HepG2 (cell line): ENCODE results near the gene IRF6. TPM values are rescaled to one million over a fixed set of nuclear protein-coding genes. Genes with fewer than 3 reads are reported as not detected.

Experiments
- ARID3A ChIP-seq: IDR thresholded peaks from 2 replicates; pipeline ENCODE4 v1.6.1; 2012; ENCODE audit warnings: low read depth, low read length, improper control_type of control experiment
- DBP ChIP-seq: sonication (generic); formaldehyde crosslinking; IDR thresholded peaks from 2 replicates; pipeline ENCODE4 v1.4.0; 2020; ENCODE audit warnings: missing genetic modification reagents; ENCODE audit errors: not compliant biosample characterization
- EHMT2 ChIP-seq: fragments of 200-600 bp; sonication (generic); IDR thresholded peaks from 2 replicates; pipeline ENCODE4 v1.7.0; 2017; ENCODE audit warnings: antibody characterized with exemption, low read depth, low read length, borderline replicate concordance
- FOXA3 ChIP-seq: IDR thresholded peaks from 2 replicates; pipeline ENCODE4 v1.6.1; 2016; ENCODE audit warnings: missing genetic modification reagents, missing compliant biosample characterization
- MNT ChIP-seq: fragments of 450-650 bp; IDR thresholded peaks from 2 replicates; pipeline ENCODE4 v1.6.1; 2016
- NFIC ChIP-seq: IDR thresholded peaks from 2 replicates; pipeline ENCODE4 v1.6.1; 2012; ENCODE audit warnings: mild to moderate bottlenecking, low read length, inconsistent platforms
- NFKBIZ ChIP-seq: IDR thresholded peaks from 2 replicates; pipeline ENCODE4 v1.6.1; 2018; ENCODE audit warnings: missing genetic modification reagents, missing compliant biosample characterization
- PHF8 ChIP-seq: sonication (generic); formaldehyde crosslinking; IDR thresholded peaks from 2 replicates; pipeline ENCODE4 v1.5.0; 2020; ENCODE audit warnings: missing genetic modification reagents
- RAD21 ChIP-seq: fragments of 450-650 bp; formaldehyde crosslinking; IDR thresholded peaks from 2 replicates; pipeline ENCODE4 v1.5.0; 2020; ENCODE audit warnings: mild to moderate bottlenecking
- RARG ChIP-seq: sonication (generic); formaldehyde crosslinking; IDR thresholded peaks from 2 replicates; pipeline ENCODE4 v1.4.0; 2020; ENCODE audit warnings: low read depth, mild to moderate bottlenecking, missing genetic modification reagents
- SNAI1 ChIP-seq: sonication (generic); formaldehyde crosslinking; IDR thresholded peaks from 2 replicates; pipeline ENCODE4 v1.5.0; 2020; ENCODE audit warnings: mild to moderate bottlenecking, missing genetic modification reagents, borderline replicate concordance
- SNAPC4 ChIP-seq: sonication (generic); formaldehyde crosslinking; IDR thresholded peaks from 2 replicates; pipeline ENCODE4 v1.4.0; 2020; ENCODE audit warnings: mild to moderate bottlenecking, missing genetic modification reagents
- ZNF180 ChIP-seq: sonication (generic); formaldehyde crosslinking; IDR thresholded peaks from 2 replicates; pipeline ENCODE4 v1.4.0; 2020; ENCODE audit warnings: low read depth, missing genetic modification reagents, borderline replicate concordance
- ZNF253 ChIP-seq: sonication (generic); formaldehyde crosslinking; IDR thresholded peaks from 2 replicates; pipeline ENCODE4 v1.8.0; 2022; ENCODE audit warnings: mild to moderate bottlenecking, missing genetic modification reagents, borderline replicate concordance
- ZNF335 ChIP-seq: sonication (generic); formaldehyde crosslinking; IDR thresholded peaks from 2 replicates; pipeline ENCODE4 v1.4.0; 2020; ENCODE audit warnings: missing genetic modification reagents
- ZNF549 ChIP-seq: sonication (generic); formaldehyde crosslinking; IDR thresholded peaks from 2 replicates; pipeline ENCODE4 v1.5.0; 2020; ENCODE audit warnings: missing genetic modification reagents
- ZNF570 ChIP-seq: sonication (generic); formaldehyde crosslinking; IDR thresholded peaks from 2 replicates; pipeline ENCODE4 v1.4.0; 2020; ENCODE audit warnings: mild to moderate bottlenecking, missing genetic modification reagents, borderline replicate concordance
- ZSCAN5A ChIP-seq: sonication (generic); formaldehyde crosslinking; IDR thresholded peaks from 2 replicates; pipeline ENCODE4 v1.8.0; 2022; ENCODE audit warnings: mild to moderate bottlenecking, missing genetic modification reagents, borderline replicate concordance
- polyA plus RNA-seq, 8 experiments: library from polyadenylated mRNA; depleted of rRNA in 3 of 8; stranded (reverse) in 7 of 8; unstranded in 1 of 8; fragments of >200 nt; fragmentation: Illumina TruSeq in 4 of 8; extraction: Trizol in 4 of 8; gene quantifications; 2 replicates each; pipeline versions ENCODE4 v1.2.1 to v1.2.3, GENCODE V29; 2011 to 2016; ENCODE audit warnings: low read depth in 4 of 8, missing spikeins in 1 of 8, mixed read lengths in 1 of 8; ENCODE audit not compliant: insufficient read depth in 1 of 8
- total RNA-seq, 5 experiments: library from RNA; depleted of rRNA; stranded (reverse); fragments of >200 nt; fragmentation: Illumina TruSeq; extraction: Trizol; gene quantifications; 2 replicates each; pipeline ENCODE4 v1.2.3, GENCODE V29; 2016; ENCODE audit warnings: low read depth in 1 of 5

IRF6 gene
- total and polyA plus RNA-seq, 2 of the 13 experiments (the other 11 are each of a cell fraction or from before 2014, with no cell fraction given) = 0.02 TPM; not detected in 1

- no peak for TF ChIP-seq RAD21 (CRISPR knock-in tag)
- no peak for TF ChIP-seq DBP (CRISPR knock-in tag)
- no peak for TF ChIP-seq ZNF549 (CRISPR knock-in tag)
- TF ChIP-seq SNAPC4 (CRISPR knock-in tag) = no peak
- TF ChIP-seq ZNF253 (CRISPR knock-in tag) = no peak
- no peak for TF ChIP-seq ZNF180
- no peak for TF ChIP-seq NFKBIZ (CRISPR knock-in tag)
- peak; percentile 44 for TF ChIP-seq PHF8 (CRISPR knock-in tag)
- no peak for TF ChIP-seq NFIC
- no peak for TF ChIP-seq ZSCAN5A (CRISPR knock-in tag)
- TF ChIP-seq FOXA3 (CRISPR knock-in tag) = peak; percentile 31; the same call in 1 of the 2 replicates
- TF ChIP-seq EHMT2 = peak; percentile 72; the same call in 1 of the 2 replicates
- TF ChIP-seq MNT = no peak
- TF ChIP-seq ZNF335 (CRISPR knock-in tag) = no peak
- no peak for TF ChIP-seq RARG (CRISPR knock-in tag)
- TF ChIP-seq ARID3A = no peak
- TF ChIP-seq ZNF570 (CRISPR knock-in tag) = no peak
- no peak for TF ChIP-seq SNAI1 (CRISPR knock-in tag)
These were observed 21.4 kb downstream of the IRF6 start, which contains the start of gene C1orf74 (continued) for GRCh38 chr1:209784265-209785169.
